Keratinocyte (primary cell): ENCODE data around the gene KCNQ2. TPM values are rescaled to one million over a fixed set of nuclear protein-coding genes. Genes with fewer than 3 reads are reported as not detected.
A peak's percentile ranks its signal among the peaks of the same experiment; 100 is the strongest.

ENCODE experiments used
- DNase-seq: peaks from one replicate; pipeline ENCODE4 v3.0.0-alpha.2; 2011; ENCODE audit warnings: low read depth, missing footprints, low spot score
- FAIRE-seq: peaks from 2 replicates; lab custom pipeline; 2011; peaks lifted over from hg19 to GRCh38; lab: Jason Lieb, UNC
- H2AFZ ChIP-seq: 2 replicates; pipeline ENCODE4 v1.6.0; 2012; ENCODE audit warnings: low read length, control low read depth, inconsistent platforms; ENCODE audit not compliant: control insufficient read depth
- H3K27ac ChIP-seq: 2 replicates; pipeline ENCODE4 v1.5.1; 2011; ENCODE audit warnings: low read length; ENCODE audit not compliant: control insufficient read depth, insufficient read depth
- H3K27me3 ChIP-seq: 3 replicates; pipeline ENCODE4 v1.6.0; 2011; ENCODE audit warnings: low read length; ENCODE audit not compliant: control insufficient read depth, insufficient read depth; ENCODE audit errors: extremely low read depth
- H3K36me3 ChIP-seq, 2 experiments: 2 replicates in 1 of 2; 3 replicates in 1 of 2; pipeline ENCODE4 v1.5.1; 2011; ENCODE audit warnings: low read length in 2 of 2, mild to moderate bottlenecking in 1 of 2; ENCODE audit not compliant: control insufficient read depth in 2 of 2, insufficient read depth in 2 of 2; ENCODE audit errors: extremely low read depth in 1 of 2
- H3K4me1 ChIP-seq: 3 replicates; pipeline ENCODE4 v1.5.1; 2011; ENCODE audit warnings: low read length; ENCODE audit not compliant: control insufficient read depth, insufficient read depth; ENCODE audit errors: extremely low read depth
- H3K4me2 ChIP-seq: 3 replicates; pipeline ENCODE4 v1.6.0; 2011; ENCODE audit warnings: low read depth, low read length; ENCODE audit not compliant: control insufficient read depth, insufficient read depth; ENCODE audit errors: extremely low read depth
- H3K4me3 ChIP-seq, 3 experiments: fragments of 200-600 bp in 1 of 3; sonication (generic) in 1 of 3; 2 replicates in 2 of 3; 3 replicates in 1 of 3; pipeline ENCODE4 v1.5.1; 2011 to 2016; ENCODE audit warnings: low read length in 3 of 3, mild to moderate bottlenecking in 3 of 3, control low read depth in 2 of 3, inconsistent platforms in 1 of 3, low read depth in 1 of 3, mixed read lengths in 1 of 3, mixed run types in 1 of 3, moderate library complexity in 1 of 3; ENCODE audit not compliant: control insufficient read depth in 2 of 3, insufficient read depth in 2 of 3; ENCODE audit errors: extremely low read depth in 1 of 3
- H3K79me2 ChIP-seq: 2 replicates; pipeline ENCODE4 v1.6.0; 2012; ENCODE audit warnings: low read length; ENCODE audit not compliant: control insufficient read depth, insufficient read depth
- H3K9ac ChIP-seq: 3 replicates; pipeline ENCODE4 v1.6.0; 2011; ENCODE audit warnings: low read length; ENCODE audit not compliant: control insufficient read depth, insufficient read depth; ENCODE audit errors: extremely low read depth
- H3K9me1 ChIP-seq: 3 replicates; pipeline ENCODE4 v1.6.0; 2011; ENCODE audit warnings: low read length; ENCODE audit not compliant: control insufficient read depth, insufficient read depth; ENCODE audit errors: extremely low read depth
- H3K9me3 ChIP-seq: 2 replicates; pipeline ENCODE4 v1.5.1; 2012; ENCODE audit warnings: low read depth, low read length; ENCODE audit not compliant: control insufficient read depth
- H4K20me1 ChIP-seq: 3 replicates; pipeline ENCODE4 v1.6.0; 2011; ENCODE audit warnings: low read length; ENCODE audit not compliant: control insufficient read depth, insufficient read depth; ENCODE audit errors: extremely low read depth
- CTCF ChIP-seq, 3 experiments: IDR thresholded peaks in 1 of 3; conservative IDR thresholded peaks in 1 of 3; optimal IDR thresholded peaks in 1 of 3; 2 replicates in 2 of 3; 3 replicates in 1 of 3; pipeline versions ENCODE3 to v1.5.1; 2011; ENCODE audit warnings: low read length in 3 of 3, mild to moderate bottlenecking in 3 of 3, moderate library complexity in 2 of 3, control low read depth in 1 of 3, inconsistent platforms in 1 of 3; ENCODE audit not compliant: insufficient read depth in 2 of 3; ENCODE audit errors: extremely low read depth in 1 of 3
- EZH2 ChIP-seq: IDR thresholded peaks from one replicate; pipeline ENCODE4 v1.6.1; 2012; ENCODE audit warnings: inconsistent platforms, mild to moderate bottlenecking, low read length, moderate library complexity
- dilution Hi-C: fragments of 300-500 bp; cut with MboI; formaldehyde crosslinking; loops from one replicate; pipeline ENCODE4 v1.7.0; 2020; ENCODE audit warnings: low sequenced_read_pairs; ENCODE audit not compliant: extremely low pct_ligation_motif_present
- polyA plus RNA-seq, 5 experiments: library from polyadenylated mRNA; depleted of rRNA in 3 of 5; stranded (reverse) in 3 of 5; stranded (forward) in 1 of 5; unstranded in 1 of 5; fragments of >200 nt; gene quantifications; 1 replicate in 1 of 5; 2 replicates in 3 of 5; 3 replicates in 1 of 5; pipeline versions ENCODE4 v1.2.1 to v1.2.3, GENCODE V29; 2011 to 2012; ENCODE audit warnings: missing spikeins in 2 of 5, low read depth in 1 of 5, low replicate concordance in 1 of 5

Gene KCNQ2
- polyA plus RNA-seq, 1 donor (not counting 4 experiments of a cell fraction or from before 2014, with no cell fraction given): not detected

GRCh38 chr20:63378626-63379025, 93.8 kb downstream of the KCNQ2 start:
- no peak for TF ChIP-seq EZH2
- no peak for TF ChIP-seq CTCF (optimal IDR thresholded peaks at IDR 0.05 in 1 of 3, IDR thresholded peaks at IDR 0.05 in 1 of 3, conservative IDR thresholded peaks at IDR 0.05 in 1 of 3; ENCODE audit: extremely low read depth in 1 of 3, insufficient read depth in 2 of 3, low read length in 3 of 3)
- no peak for DNase-seq

GRCh38 chr20:63377951-63378381, 94.5 kb downstream of the KCNQ2 start:
- peaks cover 34% of the 10 kb centered on the region for H3K27me3 ChIP-seq
- dilution Hi-C loops: no loop called here

More at GRCh38 chr20:63378626-63379025, 93.8 kb downstream of the KCNQ2 start:
- dilution Hi-C loops: no loop called here
- peaks cover 33% of the 10 kb centered on the region for H3K27me3 ChIP-seq
- no peaks in the 10 kb centered on the region for H3K9me1 ChIP-seq
- no peak for FAIRE-seq
- H3K4me1 ChIP-seq: no peaks in the 10 kb centered on the region
- no peak overlapping the region for H3K4me3 ChIP-seq
- H4K20me1 ChIP-seq: no peaks in the 10 kb centered on the region
- H3K79me2 ChIP-seq: no peaks in the 10 kb centered on the region
- no peak overlapping the region for H3K27ac ChIP-seq
- no peaks in the 10 kb centered on the region for H3K9me3 ChIP-seq
- no peak overlapping the region for H3K9ac ChIP-seq
- no peak overlapping the region for H2AFZ ChIP-seq
- no peaks in the 10 kb centered on the region for H3K36me3 ChIP-seq
- H3K4me2 ChIP-seq: no peak overlapping the region

More at GRCh38 chr20:63377951-63378381, 94.5 kb downstream of the KCNQ2 start:
- DNase-seq (no peak), FAIRE-seq (no peak)
- Histone ChIP-seq H3K9me3 (no peaks in the 10 kb centered on the region), H3K9me1 (no peaks in the 10 kb centered on the region), H3K79me2 (no peaks in the 10 kb centered on the region), H3K27ac (no peak overlapping the region), H3K4me3 (no peak overlapping the region), H3K4me1 (no peaks in the 10 kb centered on the region), H3K4me2 (no peak overlapping the region), H3K9ac (no peak overlapping the region), H3K36me3 (no peaks in the 10 kb centered on the region), H4K20me1 (no peaks in the 10 kb centered on the region), H2AFZ (no peak overlapping the region)
- TF ChIP-seq CTCF (optimal IDR thresholded peaks at IDR 0.05 in 1 of 3, IDR thresholded peaks at IDR 0.05 in 1 of 3, conservative IDR thresholded peaks at IDR 0.05 in 1 of 3; ENCODE audit: extremely low read depth in 1 of 3, insufficient read depth in 2 of 3, low read length in 3 of 3) (no peak), EZH2 (peak; percentile 18)
